ENCODE measurements around the gene C12orf76.
"Not testable (repeated sequence)": the region's sequence is repeated elsewhere in the genome, so short reads cannot be mapped to it uniquely, and the experiment has no call there.

- TF ChIP-seq, protein P1, sequence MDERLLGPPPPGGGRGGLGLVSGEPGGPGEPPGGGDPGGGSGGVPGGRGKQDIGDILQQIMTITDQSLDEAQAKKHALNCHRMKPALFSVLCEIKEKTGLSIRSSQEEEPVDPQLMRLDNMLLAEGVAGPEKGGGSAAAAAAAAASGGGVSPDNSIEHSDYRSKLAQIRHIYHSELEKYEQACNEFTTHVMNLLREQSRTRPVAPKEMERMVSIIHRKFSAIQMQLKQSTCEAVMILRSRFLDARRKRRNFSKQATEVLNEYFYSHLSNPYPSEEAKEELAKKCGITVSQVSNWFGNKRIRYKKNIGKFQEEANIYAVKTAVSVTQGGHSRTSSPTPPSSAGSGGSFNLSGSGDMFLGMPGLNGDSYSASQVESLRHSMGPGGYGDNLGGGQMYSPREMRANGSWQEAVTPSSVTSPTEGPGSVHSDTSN (CRISPR knock-in tag; IDR thresholded peaks at IDR 0.05) = not testable (repeated sequence)
- TF ChIP-seq JUNB (CRISPR knock-in tag; IDR thresholded peaks at IDR 0.05; ENCODE audit: borderline replicate concordance); CTCF (CRISPR knock-in tag; IDR thresholded peaks at IDR 0.05); EHMT2 (IDR thresholded peaks at IDR 0.05; ENCODE audit: borderline replicate concordance, low read depth, low read length); ZKSCAN8 (CRISPR knock-in tag; IDR thresholded peaks at IDR 0.05; ENCODE audit: borderline replicate concordance); SUZ12 (IDR thresholded peaks at IDR 0.05; ENCODE audit: low read depth, low read length); POLR2A (IDR thresholded peaks at IDR 0.05; ENCODE audit: insufficient read depth in 1 of 2, low read depth in 2 of 2, low read length in 2 of 2); U2AF2 (IDR thresholded peaks at IDR 0.05; ENCODE audit: low read depth, low read length): not testable (repeated sequence)
- TF ChIP-seq, protein P2, sequence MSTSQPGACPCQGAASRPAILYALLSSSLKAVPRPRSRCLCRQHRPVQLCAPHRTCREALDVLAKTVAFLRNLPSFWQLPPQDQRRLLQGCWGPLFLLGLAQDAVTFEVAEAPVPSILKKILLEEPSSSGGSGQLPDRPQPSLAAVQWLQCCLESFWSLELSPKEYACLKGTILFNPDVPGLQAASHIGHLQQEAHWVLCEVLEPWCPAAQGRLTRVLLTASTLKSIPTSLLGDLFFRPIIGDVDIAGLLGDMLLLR (CRISPR knock-in tag; IDR thresholded peaks at IDR 0.05) = not testable (repeated sequence)
- TF ChIP-seq, protein P3, sequence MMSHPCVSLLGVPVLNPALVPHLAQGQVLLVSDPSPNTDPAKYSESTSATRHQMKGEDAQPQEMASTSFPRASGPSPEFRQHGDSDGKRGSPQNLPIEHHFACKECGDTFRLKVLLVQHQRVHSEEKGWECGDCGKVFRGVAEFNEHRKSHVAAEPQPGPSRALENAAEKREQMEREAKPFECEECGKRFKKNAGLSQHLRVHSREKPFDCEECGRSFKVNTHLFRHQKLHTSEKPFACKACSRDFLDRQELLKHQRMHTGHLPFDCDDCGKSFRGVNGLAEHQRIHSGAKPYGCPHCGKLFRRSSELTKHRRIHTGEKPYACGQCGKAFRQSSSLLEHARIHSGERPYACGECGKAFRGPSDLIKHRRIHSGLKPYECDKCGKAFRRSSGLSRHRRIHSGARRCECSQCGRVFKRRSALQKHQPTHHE (CRISPR knock-in tag; IDR thresholded peaks at IDR 0.05; ENCODE audit: borderline replicate concordance) = not testable (repeated sequence)
- TF ChIP-seq, protein P4, sequence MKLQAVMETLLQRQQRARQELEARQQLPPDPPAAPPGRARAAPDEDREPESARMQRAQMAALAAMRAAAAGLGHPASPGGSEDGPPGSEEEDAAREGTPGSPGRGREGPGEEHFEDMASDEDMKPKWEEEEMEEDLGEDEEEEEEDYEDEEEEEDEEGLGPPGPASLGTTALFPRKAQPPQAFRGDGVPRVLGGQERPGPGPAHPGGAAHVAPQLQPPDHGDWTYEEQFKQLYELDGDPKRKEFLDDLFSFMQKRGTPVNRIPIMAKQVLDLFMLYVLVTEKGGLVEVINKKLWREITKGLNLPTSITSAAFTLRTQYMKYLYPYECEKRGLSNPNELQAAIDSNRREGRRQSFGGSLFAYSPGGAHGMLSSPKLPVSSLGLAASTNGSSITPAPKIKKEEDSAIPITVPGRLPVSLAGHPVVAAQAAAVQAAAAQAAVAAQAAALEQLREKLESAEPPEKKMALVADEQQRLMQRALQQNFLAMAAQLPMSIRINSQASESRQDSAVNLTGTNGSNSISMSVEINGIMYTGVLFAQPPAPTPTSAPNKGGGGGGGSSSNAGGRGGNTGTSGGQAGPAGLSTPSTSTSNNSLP (IDR thresholded peaks at IDR 0.05; ENCODE audit: low read depth, low read length) = not testable (repeated sequence)
- TF ChIP-seq, protein P5, sequence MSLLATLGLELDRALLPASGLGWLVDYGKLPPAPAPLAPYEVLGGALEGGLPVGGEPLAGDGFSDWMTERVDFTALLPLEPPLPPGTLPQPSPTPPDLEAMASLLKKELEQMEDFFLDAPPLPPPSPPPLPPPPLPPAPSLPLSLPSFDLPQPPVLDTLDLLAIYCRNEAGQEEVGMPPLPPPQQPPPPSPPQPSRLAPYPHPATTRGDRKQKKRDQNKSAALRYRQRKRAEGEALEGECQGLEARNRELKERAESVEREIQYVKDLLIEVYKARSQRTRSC (CRISPR knock-in tag; IDR thresholded peaks at IDR 0.05; ENCODE audit: low read depth) = not testable (repeated sequence)
Observed at GRCh38 chr12:110088216-110088615, 39.9 kb upstream of the C12orf76 start.

Measured in HepG2 (cell line).